ENCODE results near the gene RASSF3. TPM values are rescaled to one million over a fixed set of nuclear protein-coding genes. Genes with fewer than 3 reads are reported as not detected.
"Not testable (repeated sequence)": the region's sequence is repeated elsewhere in the genome, so short reads cannot be mapped to it uniquely, and the experiment has no call there.

Gene RASSF3
- total RNA-seq, 1 experiment from 2014 or later = 27.2 TPM

DNA sequence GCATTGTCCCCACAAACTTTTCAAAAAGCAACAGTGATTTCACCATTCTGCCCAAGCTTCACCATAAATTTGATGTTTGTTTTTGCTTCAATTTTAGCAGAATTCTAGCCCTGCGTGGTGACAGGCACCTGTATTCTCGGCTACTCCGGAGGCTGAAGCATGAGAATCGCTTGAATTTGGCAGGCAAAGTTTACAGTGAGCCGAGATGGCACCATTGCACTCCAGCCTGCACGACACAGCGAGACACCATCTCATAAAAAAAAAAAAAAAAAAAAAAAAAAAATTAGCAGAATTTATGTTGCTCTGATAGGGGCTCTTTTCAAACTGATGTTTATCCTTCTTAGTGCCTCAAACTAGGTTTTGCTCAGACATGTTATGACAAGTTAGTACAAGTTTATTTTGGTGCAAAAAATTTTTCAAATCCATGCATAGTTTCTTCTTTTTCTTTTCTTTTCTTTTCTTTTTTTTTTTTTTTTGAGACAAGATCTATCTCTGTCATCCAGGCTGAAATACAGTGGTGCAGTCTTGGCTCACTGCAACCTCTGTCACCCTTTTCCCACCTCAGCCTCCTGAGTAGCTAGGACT is 24.3 kb downstream of the RASSF3 start:
- H3K27me3 ChIP-seq = no peaks in the 10 kb centered on the region
- DNase-seq = no peak
- no peaks in the 10 kb centered on the region for H3K9me3 ChIP-seq (replicated peaks)
- H3K4me1 ChIP-seq = 0 out of 2 replicates have a peak, but pooled peaks cover 4% of the 10 kb centered on the region
- no peak overlapping the region for H3K4me3 ChIP-seq
- H3K27ac ChIP-seq = no peak overlapping the region
- H3K36me3 ChIP-seq = peaks cover 15% of the 10 kb centered on the region

DNA sequence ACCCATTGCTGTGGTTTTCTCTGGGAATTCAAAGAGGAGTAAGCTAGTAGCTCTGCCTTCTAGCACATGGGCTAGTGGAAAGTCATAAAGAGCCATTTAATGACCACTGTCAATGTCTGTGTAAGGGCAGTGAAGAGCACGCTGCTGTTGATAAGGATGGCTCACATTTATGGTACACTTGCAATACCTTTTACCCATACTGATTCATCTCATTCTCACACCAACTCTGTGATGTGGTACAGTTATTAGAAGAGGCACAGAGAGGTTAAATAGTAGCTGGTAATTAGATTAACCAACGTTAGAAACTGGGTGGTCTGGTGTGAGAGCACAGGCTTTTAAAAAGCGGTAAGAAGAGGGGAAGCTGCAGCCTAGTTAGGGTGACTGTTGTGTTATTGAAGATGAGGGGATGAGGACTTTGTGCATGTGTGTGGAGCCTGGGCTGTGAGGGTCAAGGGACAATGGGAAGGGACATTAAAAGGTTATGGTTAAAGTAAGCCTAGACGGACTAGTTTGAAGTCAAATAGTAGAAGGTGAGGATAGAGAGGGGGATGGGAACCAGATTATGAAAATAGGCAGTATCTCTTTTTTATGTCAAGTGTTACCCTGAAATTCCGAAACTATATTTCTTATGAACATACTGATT is 25.2 kb downstream of the RASSF3 start:
- Histone ChIP-seq H3K27me3 (no peaks in the 10 kb centered on the region), H3K9me3 (replicated peaks) (no peaks in the 10 kb centered on the region), H3K4me1 (peaks cover 4% of the 10 kb centered on the region; the same call in 1 of the 2 replicates), H3K27ac (no peak overlapping the region), H3K4me3 (no peak overlapping the region), H3K36me3 (peaks cover 9% of the 10 kb centered on the region)
- DNase-seq = no peak

DNA sequence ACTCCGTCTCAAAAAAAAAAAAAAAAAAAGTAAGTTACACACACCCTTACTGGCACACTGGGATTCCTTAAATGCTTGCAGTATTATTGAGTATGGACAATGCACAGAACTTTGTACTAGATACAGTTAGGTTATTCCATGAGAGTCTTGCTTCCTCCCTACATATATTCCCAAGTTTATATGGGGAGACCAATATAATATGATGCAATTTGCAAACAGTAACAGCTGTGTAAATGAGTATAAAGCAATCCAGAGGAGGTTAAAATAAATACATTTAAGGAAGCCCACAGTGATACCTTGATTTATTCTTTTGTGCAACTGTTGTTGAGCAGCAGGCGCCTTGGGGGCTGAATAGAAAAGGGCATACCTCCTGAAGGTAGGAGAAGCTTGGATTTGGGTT is 26.6 kb downstream of the RASSF3 start:
- Histone ChIP-seq H3K27ac (no peak overlapping the region), H3K4me1 (peaks cover 4% of the 10 kb centered on the region; the same call in 1 of the 2 replicates), H3K36me3 (peaks cover 4% of the 10 kb centered on the region), H3K4me3 (no peak overlapping the region), H3K27me3 (no peaks in the 10 kb centered on the region), H3K9me3 (replicated peaks) (no peaks in the 10 kb centered on the region)
- no peak for DNase-seq

DNA sequence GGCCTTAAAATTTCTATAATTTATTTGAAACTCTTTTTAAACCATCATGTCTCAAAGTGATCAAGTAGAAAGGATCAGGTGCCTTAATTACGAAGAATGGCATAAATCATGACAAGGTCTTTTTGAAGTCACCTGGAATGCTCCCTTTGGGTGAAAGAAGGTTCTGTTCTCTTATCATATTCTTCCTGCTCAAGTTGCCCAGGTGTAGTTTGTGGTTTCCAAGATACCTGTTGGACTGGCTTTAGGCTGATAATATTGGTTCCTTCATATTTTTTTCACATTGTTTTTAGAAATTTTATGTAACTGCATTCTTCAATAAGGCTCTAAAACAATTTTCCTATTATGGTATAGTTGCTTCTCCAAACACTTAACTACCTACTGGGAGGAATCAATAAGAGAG is 29.2 kb downstream of the RASSF3 start:
- Histone ChIP-seq H3K27me3 (no peaks in the 10 kb centered on the region), H3K36me3 (peaks cover 4% of the 10 kb centered on the region), H3K4me3 (no peak overlapping the region), H3K9me3 (replicated peaks) (no peaks in the 10 kb centered on the region), H3K4me1 (peaks cover 4% of the 10 kb centered on the region; the same call in 1 of the 2 replicates), H3K27ac (no peak overlapping the region)
- DNase-seq = no peak

DNA sequence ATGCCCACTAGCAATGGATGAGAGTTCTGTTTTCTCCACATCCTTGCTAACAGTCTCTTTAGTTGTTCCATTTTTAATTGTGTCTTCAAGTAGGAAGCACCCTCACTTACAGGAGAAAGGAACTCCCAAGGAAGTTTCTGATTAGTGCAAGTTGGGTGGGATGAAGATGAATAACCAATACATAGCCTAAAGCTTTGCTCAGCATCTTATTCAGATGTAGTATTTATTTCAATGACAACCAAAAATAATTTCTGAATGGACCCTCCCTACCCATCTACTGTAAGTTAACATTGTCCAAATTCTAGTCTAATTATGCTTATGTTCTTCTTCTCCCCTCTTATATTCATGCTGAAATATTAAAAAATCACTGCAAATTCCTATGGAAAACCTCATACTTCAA is 36.0 kb downstream of the RASSF3 start:
- no peak for DNase-seq

DNA sequence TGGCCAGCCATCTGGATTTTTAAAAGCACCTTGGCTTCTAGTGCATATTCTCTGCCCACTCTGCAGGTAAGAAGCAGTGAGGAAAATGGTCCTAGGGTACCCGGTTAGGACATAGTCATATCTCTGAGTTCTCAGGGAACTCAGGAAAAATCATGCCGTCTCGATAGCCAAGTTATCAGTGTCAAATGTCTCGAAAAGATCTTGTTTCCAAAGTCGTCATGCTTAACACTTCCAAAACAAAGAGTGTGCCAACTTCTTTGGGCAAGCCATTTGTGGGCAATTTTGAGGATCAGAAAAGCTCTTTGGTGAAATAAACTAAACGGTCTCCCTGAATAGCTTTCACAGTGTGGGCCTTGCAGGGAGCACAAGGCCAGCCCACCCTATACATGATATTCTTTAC is 39.2 kb downstream of the RASSF3 start:
- Histone ChIP-seq H3K4me3 (no peak overlapping the region), H3K4me1 (no peaks in the 10 kb centered on the region), H3K27me3 (no peaks in the 10 kb centered on the region), H3K36me3 (no peaks in the 10 kb centered on the region), H3K9me3 (replicated peaks) (no peaks in the 10 kb centered on the region), H3K27ac (no peak overlapping the region)
- DNase-seq = no peak

More for the DNA sequence above, 36.0 kb downstream of the RASSF3 start:
- no peaks in the 10 kb centered on the region for H3K9me3 ChIP-seq (replicated peaks)
- no peaks in the 10 kb centered on the region for H3K4me1 ChIP-seq
- no peaks in the 10 kb centered on the region for H3K27me3 ChIP-seq
- H3K36me3 ChIP-seq = no peaks in the 10 kb centered on the region
- H3K4me3 ChIP-seq = no peak overlapping the region
- no peak overlapping the region for H3K27ac ChIP-seq

DNA sequence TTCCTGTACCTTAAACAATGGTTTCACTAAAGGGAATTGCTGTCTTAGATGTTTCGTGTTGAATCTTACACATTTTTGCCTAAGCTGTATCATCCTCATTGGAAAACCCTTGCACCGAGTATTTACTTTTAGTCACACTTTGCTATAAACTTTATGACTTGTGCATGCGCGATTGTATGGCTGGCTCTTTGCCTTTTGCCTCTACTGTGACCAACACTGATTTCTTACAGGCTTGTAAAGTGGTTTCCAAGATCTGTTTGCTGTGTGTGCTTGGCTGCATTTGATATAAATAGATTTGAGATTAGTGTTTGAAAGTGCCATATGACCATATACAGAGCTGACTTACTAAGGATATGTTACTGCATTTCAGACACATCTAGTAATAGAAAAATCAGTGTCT is 40.5 kb downstream of the RASSF3 start:
- Histone ChIP-seq H3K9me3 (replicated peaks) (no peaks in the 10 kb centered on the region), H3K4me3 (no peak overlapping the region), H3K4me1 (no peaks in the 10 kb centered on the region), H3K27ac (no peak overlapping the region), H3K27me3 (no peaks in the 10 kb centered on the region), H3K36me3 (no peaks in the 10 kb centered on the region)
- no peak for DNase-seq

DNA sequence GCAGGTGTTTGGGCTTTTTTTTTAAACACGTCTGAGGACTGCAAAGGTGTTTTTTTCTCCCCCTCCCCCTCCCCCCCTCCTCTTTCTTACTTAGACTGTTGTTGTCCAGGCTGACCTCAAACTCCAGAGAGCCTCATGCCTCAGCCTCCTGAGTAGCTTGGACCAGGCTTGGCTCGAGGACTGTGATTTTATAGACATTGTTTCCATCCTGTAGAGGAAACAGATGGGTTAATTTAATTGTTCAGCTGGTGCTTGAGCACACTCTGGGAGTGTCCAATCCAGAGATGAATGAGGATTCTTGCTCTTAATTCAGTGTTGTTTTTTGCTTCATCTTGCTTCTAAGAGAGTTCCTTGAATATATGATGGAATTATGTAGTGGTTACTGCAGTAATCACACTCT is 42.1 kb downstream of the RASSF3 start:
- Histone ChIP-seq H3K9me3 (replicated peaks) (no peaks in the 10 kb centered on the region), H3K4me3 (no peak overlapping the region), H3K27me3 (no peaks in the 10 kb centered on the region), H3K36me3 (no peaks in the 10 kb centered on the region), H3K27ac (no peak overlapping the region), H3K4me1 (no peaks in the 10 kb centered on the region)
- no peak for DNase-seq

DNA sequence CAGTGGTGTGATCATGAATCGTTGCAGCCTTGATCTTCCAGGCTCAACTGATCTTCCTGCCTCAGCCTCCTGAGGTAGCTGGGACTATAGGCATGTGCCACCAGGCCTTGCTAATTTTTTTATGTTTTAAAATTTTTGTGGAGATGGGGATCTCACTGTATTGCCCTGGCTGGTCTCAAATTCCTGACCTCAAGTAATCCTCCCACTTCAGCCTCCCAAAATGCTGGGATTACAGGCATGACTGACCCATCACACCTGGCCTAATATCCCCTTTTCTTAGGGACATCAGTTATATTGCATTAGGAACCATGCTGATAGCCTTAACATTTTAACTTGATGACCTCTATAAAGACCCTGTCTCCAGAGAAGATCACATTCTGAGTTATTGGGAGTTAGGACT is 42.8 kb downstream of the RASSF3 start:
- Histone ChIP-seq H3K9me3 (replicated peaks) (no peaks in the 10 kb centered on the region), H3K27me3 (no peaks in the 10 kb centered on the region), H3K36me3 (no peaks in the 10 kb centered on the region), H3K4me1 (no peaks in the 10 kb centered on the region), H3K27ac (no peak overlapping the region), H3K4me3 (no peak overlapping the region)
- DNase-seq = no peak

DNA sequence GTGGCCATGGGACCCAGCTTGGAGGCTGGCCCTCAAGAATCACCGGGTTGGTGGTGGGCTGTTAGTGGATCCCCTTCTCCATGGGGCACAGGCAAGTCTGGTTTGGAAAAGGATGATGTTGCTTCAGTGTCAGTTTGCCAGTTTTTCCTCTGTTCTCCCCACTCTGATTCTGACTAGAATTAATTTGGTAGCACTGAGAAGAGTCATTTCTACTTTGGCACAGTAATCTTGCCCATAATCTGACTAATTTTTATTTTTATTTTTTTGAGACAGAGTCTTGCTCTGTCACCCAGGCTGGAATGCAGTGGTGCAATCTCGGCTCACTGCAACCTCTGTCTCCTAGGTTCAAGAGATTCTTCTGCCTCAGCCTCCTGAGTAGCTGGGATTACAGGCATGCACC is 43.6 kb downstream of the RASSF3 start:
- not testable (repeated sequence) for H3K36me3 ChIP-seq; H3K9me3 ChIP-seq (replicated peaks); H3K4me1 ChIP-seq; H3K4me3 ChIP-seq; H3K27ac ChIP-seq; H3K27me3 ChIP-seq; DNase-seq

DNA sequence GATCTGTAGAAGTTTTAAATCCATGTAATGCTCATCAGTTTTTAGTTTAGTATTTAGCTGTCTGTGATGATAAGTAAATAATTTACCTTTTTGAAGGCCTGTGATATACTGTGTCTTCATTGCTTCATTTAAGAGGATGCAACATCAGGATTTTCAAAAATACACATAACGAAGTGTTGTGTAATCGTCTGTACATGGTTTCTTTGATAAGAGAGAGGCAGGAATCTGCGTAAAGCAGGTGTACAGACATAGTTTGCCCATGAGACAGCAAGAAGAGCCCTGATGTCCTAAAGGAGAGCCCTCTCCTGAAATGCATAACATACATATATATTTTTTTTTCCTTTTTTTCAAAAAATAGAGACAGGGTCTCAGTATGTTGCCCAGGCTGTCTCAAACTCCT is 44.8 kb downstream of the RASSF3 start:
- DNase-seq = no peak
- Histone ChIP-seq H3K9me3 (replicated peaks) (no peaks in the 10 kb centered on the region), H3K4me1 (no peaks in the 10 kb centered on the region), H3K4me3 (no peak overlapping the region), H3K27me3 (no peaks in the 10 kb centered on the region), H3K36me3 (no peaks in the 10 kb centered on the region), H3K27ac (no peak overlapping the region)

DNA sequence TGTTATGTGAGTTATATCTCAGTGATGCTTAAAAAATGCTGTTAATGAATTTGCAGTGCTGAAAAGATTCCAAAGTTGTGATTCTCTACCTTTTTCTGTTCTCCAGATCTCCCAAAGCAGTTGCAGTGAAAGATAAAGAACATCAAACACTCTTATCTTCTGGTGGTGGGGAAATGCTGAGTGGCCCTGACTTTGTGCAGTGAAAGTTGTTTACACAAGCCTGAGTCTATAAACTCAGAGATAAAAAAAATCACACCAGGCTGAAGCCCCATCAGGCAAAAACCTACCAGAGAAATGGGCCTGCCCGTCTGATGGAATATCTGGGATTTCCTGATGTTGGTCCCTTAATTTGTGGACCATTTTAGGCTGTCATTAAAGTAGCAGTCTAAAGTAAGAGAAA is 46.1 kb downstream of the RASSF3 start:
- no peaks in the 10 kb centered on the region for H3K4me1 ChIP-seq
- no peaks in the 10 kb centered on the region for H3K9me3 ChIP-seq (replicated peaks)
- no peak for DNase-seq
- no peak overlapping the region for H3K27ac ChIP-seq
- no peak overlapping the region for H3K4me3 ChIP-seq
- no peaks in the 10 kb centered on the region for H3K36me3 ChIP-seq
- no peaks in the 10 kb centered on the region for H3K27me3 ChIP-seq

DNA sequence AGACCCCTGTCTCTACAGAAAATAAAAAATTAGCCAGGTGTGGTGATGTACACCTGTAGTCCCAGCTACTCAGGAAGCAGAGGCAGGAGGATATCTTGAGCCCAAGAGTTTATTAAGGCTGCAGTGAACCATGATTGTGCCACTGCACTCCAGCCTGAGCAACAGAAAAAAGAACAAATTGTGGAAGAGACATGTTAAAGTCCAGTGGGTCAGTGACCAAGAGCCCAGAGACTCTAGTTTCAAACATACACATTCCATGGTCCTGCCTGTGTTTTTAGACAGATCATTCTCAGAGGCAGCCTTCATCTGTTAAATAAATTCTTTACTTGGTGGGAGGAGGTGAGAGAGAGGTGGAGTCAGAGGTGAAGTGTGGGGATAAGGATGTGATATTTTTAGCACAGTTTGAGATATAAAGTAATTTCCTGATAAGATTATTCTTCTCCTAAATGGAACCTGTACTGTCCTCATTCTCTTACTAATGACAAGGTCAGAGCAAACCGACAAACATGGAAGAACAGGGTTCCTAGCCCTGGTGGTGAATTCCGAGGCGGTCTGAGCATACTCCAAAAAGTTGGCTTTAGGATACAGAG is 48.7 kb downstream of the RASSF3 start:
- no peak overlapping the region for H3K27ac ChIP-seq
- no peaks in the 10 kb centered on the region for H3K27me3 ChIP-seq
- H3K4me3 ChIP-seq = no peak overlapping the region
- no peak for DNase-seq
- no peaks in the 10 kb centered on the region for H3K36me3 ChIP-seq
- H3K4me1 ChIP-seq = no peaks in the 10 kb centered on the region
- H3K9me3 ChIP-seq (replicated peaks) = no peaks in the 10 kb centered on the region

DNA sequence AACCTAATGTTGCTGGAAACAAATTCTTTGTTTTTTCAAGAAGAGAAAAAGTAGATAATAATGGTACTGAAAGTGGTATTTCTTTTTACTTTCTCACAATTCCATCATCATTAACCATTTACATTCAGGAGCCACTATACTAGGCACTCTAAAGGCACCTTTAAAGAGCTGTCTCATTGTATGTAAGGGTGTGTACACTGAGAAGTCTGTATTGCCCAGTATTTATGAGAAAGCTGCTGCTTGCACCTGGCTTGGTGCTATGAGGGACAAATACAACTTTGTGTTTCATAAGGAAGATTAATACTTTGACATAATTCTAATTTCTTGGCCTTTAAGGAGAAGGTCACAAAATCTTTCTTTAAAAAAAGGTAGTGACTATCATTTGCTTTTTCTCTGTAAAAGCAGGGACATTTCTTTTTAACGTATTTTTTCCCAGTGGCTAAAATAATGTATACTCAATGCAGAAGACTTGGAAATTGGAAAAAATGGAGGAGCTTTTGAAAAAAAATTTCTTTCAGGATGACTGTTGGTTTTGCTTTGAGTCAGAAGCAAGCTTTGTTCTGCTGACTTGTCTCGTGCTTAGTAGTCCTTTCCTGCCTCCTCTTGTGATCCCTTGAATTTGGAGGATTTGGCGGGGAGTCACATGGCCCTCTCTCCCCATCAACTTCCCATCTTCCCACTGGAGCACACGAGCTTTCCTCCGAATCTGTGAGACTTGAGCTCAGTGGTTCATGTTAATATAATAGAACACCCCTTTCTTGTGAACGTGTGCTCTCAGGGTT is 50.1 kb downstream of the RASSF3 start:
- no peak overlapping the region for H3K27ac ChIP-seq
- H3K9me3 ChIP-seq (replicated peaks) = no peaks in the 10 kb centered on the region
- no peak for DNase-seq
- H3K4me1 ChIP-seq = peaks cover 3% of the 10 kb centered on the region
- no peaks in the 10 kb centered on the region for H3K27me3 ChIP-seq
- H3K36me3 ChIP-seq = no peaks in the 10 kb centered on the region
- H3K4me3 ChIP-seq = no peak overlapping the region

DNA sequence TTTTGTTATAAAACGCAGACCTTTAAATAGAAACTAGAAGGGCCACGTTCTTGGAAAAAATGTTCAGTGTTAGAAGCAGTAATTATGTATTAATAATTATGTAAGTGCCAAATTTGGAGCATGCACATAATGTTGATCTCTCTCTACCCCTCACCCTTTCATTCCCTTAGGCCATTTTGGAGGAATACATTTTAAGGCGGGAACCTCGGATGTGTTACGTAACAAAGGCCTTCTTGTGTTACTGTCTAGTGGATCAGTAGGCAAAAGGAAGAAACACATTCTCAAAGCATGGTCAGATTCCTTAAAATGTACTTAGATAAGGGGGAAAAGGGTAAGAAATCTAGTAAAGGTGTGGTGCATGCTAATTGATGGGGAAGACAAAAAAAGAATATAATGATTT is 52.7 kb downstream of the RASSF3 start:
- Histone ChIP-seq H3K27me3 (no peaks in the 10 kb centered on the region), H3K4me1 (peaks cover 9% of the 10 kb centered on the region), H3K36me3 (no peaks in the 10 kb centered on the region), H3K4me3 (no peak overlapping the region), H3K9me3 (replicated peaks) (no peaks in the 10 kb centered on the region), H3K27ac (no peak overlapping the region)
- DNase-seq = peak in 1 of 2 experiments; percentile 18

Measured in SJCRH30 (cell line).